NCI-H1105 treated with DMSO at 0.1 percent for 48 hours (cell line): ENCODE results near the gene MYO1F.
A peak's percentile ranks its signal among the peaks of the same experiment; 100 is the strongest.
"Not testable (repeated sequence)": the region's sequence is repeated elsewhere in the genome, so short reads cannot be mapped to it uniquely, and the experiment has no call there.

Source experiments
- DNase-seq: peaks from one replicate; lab custom pipeline; 2025; lab: John Stamatoyannopoulos, UW

Gene MYO1F

GRCh38 chr19:8517551-8518442, 59.4 kb downstream of the MYO1F start:
- no peak for DNase-seq

- DNase-seq, result no peak
Measured at GRCh38 chr19:8515317-8515716, 61.9 kb downstream of the MYO1F start.

GRCh38 chr19:8514505-8515009, 62.7 kb downstream of the MYO1F start:
- not testable (repeated sequence) for DNase-seq

- peak; percentile 91 for DNase-seq
Measured at GRCh38 chr19:8513687-8514504, 63.3 kb downstream of the MYO1F start, which contains the start of gene ZNF414. TSS of gene ZNF414 (minus strand) at chr19:8514167. CDS start at chr19:8514046, 121 bp downstream.

- DNase-seq, result no peak
Measured at GRCh38 chr19:8513036-8513686, 64.1 kb downstream of the MYO1F start.

- no peak for DNase-seq
Measured at GRCh38 chr19:8512115-8512967, 64.9 kb downstream of the MYO1F start.

GRCh38 chr19:8511573-8512101, 65.6 kb downstream of the MYO1F start:
- no peak for DNase-seq

GRCh38 chr19:8510589-8511115, 66.6 kb downstream of the MYO1F start:
- no peak for DNase-seq

GRCh38 chr19:8506402-8506957, 70.8 kb downstream of the MYO1F start:
- peak; percentile 69 for DNase-seq

- DNase-seq, result peak; percentile 70
Measured at GRCh38 chr19:8505680-8506401, 71.4 kb downstream of the MYO1F start.

- DNase-seq, result no peak
Measured at GRCh38 chr19:8504919-8505318, 72.3 kb downstream of the MYO1F start.

- no peak for DNase-seq
Measured at GRCh38 chr19:8504171-8504570, 73.1 kb downstream of the MYO1F start.

GRCh38 chr19:8503510-8503909, 73.7 kb downstream of the MYO1F start:
- no peak for DNase-seq

GRCh38 chr19:8501981-8502380, 75.3 kb downstream of the MYO1F start:
- no peak for DNase-seq

GRCh38 chr19:8501516-8501915, 75.7 kb downstream of the MYO1F start:
- DNase-seq, result no peak

- no peak for DNase-seq
Measured at GRCh38 chr19:8500158-8500557, 77.1 kb downstream of the MYO1F start.

- no peak for DNase-seq
Measured at GRCh38 chr19:8499048-8499833, 78.0 kb downstream of the MYO1F start.

- no peak for DNase-seq
Measured at GRCh38 chr19:8498295-8498694, 78.9 kb downstream of the MYO1F start.

- DNase-seq, result no peak
Measured at GRCh38 chr19:8494158-8494557, 83.1 kb downstream of the MYO1F start.
